ENCODE measurements around the gene PTPRS. TPM values are rescaled to one million over a fixed set of nuclear protein-coding genes. Genes with fewer than 3 reads are reported as not detected.

Gene PTPRS
- total and polyA plus RNA-seq, 10 donors: 1.2 to 77.9 (median 44.9) TPM

DNA sequence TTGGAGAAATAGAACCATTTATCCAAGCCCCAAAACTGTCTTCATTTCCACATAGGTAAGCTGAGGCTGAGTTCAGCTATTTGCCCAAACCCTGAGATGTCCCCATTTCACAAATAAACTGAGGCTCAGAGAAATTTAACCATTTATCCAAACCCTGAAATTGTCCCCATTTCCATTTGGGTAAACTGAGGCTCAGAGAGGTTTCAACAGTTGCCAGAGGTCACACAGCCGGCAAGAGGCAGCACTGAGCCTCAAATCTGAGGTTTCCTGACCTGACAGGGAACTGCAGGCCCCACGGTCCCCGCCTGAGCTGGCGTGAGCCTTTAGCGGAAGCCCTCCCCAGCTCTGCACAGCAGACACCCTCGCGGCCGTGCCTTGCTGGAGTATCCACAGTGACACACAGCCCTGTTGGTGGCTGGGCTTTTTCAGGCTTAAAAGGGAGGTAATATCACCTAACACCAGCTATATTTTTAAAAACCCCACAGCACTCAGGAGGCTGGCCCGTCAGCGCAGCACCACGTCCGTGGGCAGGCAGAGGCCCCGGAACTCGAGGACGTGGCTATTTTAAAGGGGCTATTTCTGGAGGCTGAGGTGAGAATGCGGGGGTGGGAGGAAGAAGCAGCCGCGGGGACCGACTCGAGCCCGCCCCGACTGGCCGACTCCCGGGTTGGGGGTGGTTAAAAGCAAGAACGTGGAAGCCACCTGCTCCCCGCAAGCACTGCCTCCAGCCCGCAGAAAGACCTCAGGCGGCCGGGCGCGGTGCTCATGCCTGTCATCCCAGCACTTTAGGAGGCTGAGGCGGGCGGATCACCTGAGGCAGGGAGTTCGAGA lies 18.5 kb downstream of the PTPRS start:
- peaks cover 0 to 45% (median 10%) of the 10 kb centered on the region in 7 donors for H3K27me3 ChIP-seq (replicated peaks in 1 of 7)
- TF ChIP-seq POLR2A (IDR thresholded peaks at IDR 0.05) (no peak), CTCF (IDR thresholded peaks at IDR 0.05 in 8 of 11, conservative IDR thresholded peaks at IDR 0.05 in 3 of 11) (peak in 1 of 11 experiments; percentile 11)
- 19 to 30% (median 20%) methylated on average over 34 of the region's 34 CpGs for WGBS, 5 donors
- intact Hi-C loops (cut with DNase I; ENCODE audit: low total_unique reads): no loop called here
- DNase-seq: peak; percentile 84
- H3K9me3 ChIP-seq: peaks cover 2 to 11% (median 9%) of the 10 kb centered on the region in 8 donors
- H3K27ac ChIP-seq: peak overlapping the region in 2 of 8 donors; percentile 15 to 58
- no peaks in the 10 kb centered on the region for H3K36me3 ChIP-seq
- peak overlapping the region in 4 of 8 donors; percentile 3 to 49 (median 8) for H3K4me3 ChIP-seq
- peaks cover 0 to 16% (median 4%) of the 10 kb centered on the region in 6 donors for H3K4me1 ChIP-seq

- peaks cover 0 to 16% (median 4%) of the 10 kb centered on the region in 6 donors for H3K4me1 ChIP-seq
- DNase-seq: no peak
- no peak overlapping the region for H3K4me3 ChIP-seq
- H3K27me3 ChIP-seq (replicated peaks in 1 of 7): peaks cover 0 to 45% (median 10%) of the 10 kb centered on the region in 7 donors
- 91 to 97% (median 94%) methylated on average over 9 of the region's 9 CpGs for WGBS, 5 donors
- intact Hi-C loops (cut with DNase I; ENCODE audit: low total_unique reads): no loop called here
- TF ChIP-seq CTCF (IDR thresholded peaks at IDR 0.05 in 8 of 11, conservative IDR thresholded peaks at IDR 0.05 in 3 of 11) (no peak), POLR2A (IDR thresholded peaks at IDR 0.05) (no peak), POLR2AphosphoS5 (IDR thresholded peaks at IDR 0.05) (no peak)
- H3K36me3 ChIP-seq: no peaks in the 10 kb centered on the region
- peaks cover 2 to 11% (median 9%) of the 10 kb centered on the region in 8 donors for H3K9me3 ChIP-seq
- H3K27ac ChIP-seq: no peak overlapping the region
Observed at GRCh38 chr19:5321066-5321642, 19.5 kb downstream of the PTPRS start.

GRCh38 chr19:5319516-5319915 lies 21.1 kb downstream of the PTPRS start:
- DNase-seq: no peak
- intact Hi-C loops (cut with DNase I; ENCODE audit: low total_unique reads): no loop called here
- Histone ChIP-seq H3K9me3 (peaks cover 0 to 3% (median 2%) of the 10 kb centered on the region in 8 donors), H3K4me1 (peaks cover 0 to 16% (median 4%) of the 10 kb centered on the region in 6 donors), H3K4me3 (no peak overlapping the region), H3K27ac (no peak overlapping the region), H3K36me3 (no peaks in the 10 kb centered on the region), H3K27me3 (replicated peaks in 1 of 7) (peaks cover 0 to 45% (median 10%) of the 10 kb centered on the region in 7 donors)
- TF ChIP-seq POLR2A (IDR thresholded peaks at IDR 0.05) (no peak), POLR2AphosphoS5 (IDR thresholded peaks at IDR 0.05) (no peak), CTCF (IDR thresholded peaks at IDR 0.05 in 8 of 11, conservative IDR thresholded peaks at IDR 0.05 in 3 of 11) (no peak)
- WGBS, 5 donors: 79 to 90% (median 88%) methylated on average over 9 of the region's 9 CpGs

GRCh38 chr19:5318306-5318705 lies 22.3 kb downstream of the PTPRS start:
- WGBS, 5 donors: 88 to 95% (median 92%) methylated on average over 6 of the region's 6 CpGs

More at GRCh38 chr19:5318306-5318705, 22.3 kb downstream of the PTPRS start:
- DNase-seq: no peak
- no peak for TF ChIP-seq POLR2A (IDR thresholded peaks at IDR 0.05)
- no peak for TF ChIP-seq POLR2AphosphoS5 (IDR thresholded peaks at IDR 0.05)
- no peak for TF ChIP-seq CTCF (IDR thresholded peaks at IDR 0.05 in 8 of 11, conservative IDR thresholded peaks at IDR 0.05 in 3 of 11)
- H3K36me3 ChIP-seq: no peaks in the 10 kb centered on the region
- H3K9me3 ChIP-seq: no peaks in the 10 kb centered on the region
- intact Hi-C loops (cut with DNase I; ENCODE audit: low total_unique reads): no loop called here
- peaks cover 0 to 43% (median 10%) of the 10 kb centered on the region in 7 donors for H3K27me3 ChIP-seq (replicated peaks in 1 of 7)
- H3K4me1 ChIP-seq: peaks cover 0 to 16% (median 4%) of the 10 kb centered on the region in 6 donors
- H3K27ac ChIP-seq: no peak overlapping the region
- H3K4me3 ChIP-seq: no peak overlapping the region
